PFSK-1 (cell line): ENCODE data around the gene MMP20.

Source experiments
- FOXP2 ChIP-seq: optimal IDR thresholded peaks from 2 replicates; pipeline ENCODE3; 2011; ENCODE audit warnings: borderline replicate concordance, control low read depth, inconsistent platforms; ENCODE audit not compliant: insufficient read depth; ENCODE audit errors: extremely low read length, extremely low read depth
- POLR2AphosphoS5 ChIP-seq: IDR thresholded peaks from 2 replicates; pipeline ENCODE4 v1.6.1; 2012; ENCODE audit warnings: low read depth, mild to moderate bottlenecking, control low read depth, low read length, moderate library complexity
- SIN3A ChIP-seq: IDR thresholded peaks from 2 replicates; pipeline ENCODE4 v1.6.1; 2012; ENCODE audit warnings: mild to moderate bottlenecking, low read length, moderate library complexity, borderline replicate concordance; ENCODE audit not compliant: insufficient read depth
- TAF1 ChIP-seq: IDR thresholded peaks from 2 replicates; pipeline ENCODE4 v1.6.1; 2012; ENCODE audit warnings: low read length, control low read depth, borderline replicate concordance; ENCODE audit not compliant: insufficient read depth
- TF ChIP-seq, protein P1 (sequence below), 2 experiments: IDR thresholded peaks; 2 replicates each; pipeline versions ENCODE4 v1.6.1 to v1.8.0; 2011 to 2012; ENCODE audit warnings: low read depth in 2 of 2, low read length in 2 of 2, control low read depth in 1 of 2, inconsistent platforms in 1 of 2, mild to moderate bottlenecking in 1 of 2, moderate library complexity in 1 of 2; ENCODE audit not compliant: insufficient read depth in 1 of 2

DNA sequence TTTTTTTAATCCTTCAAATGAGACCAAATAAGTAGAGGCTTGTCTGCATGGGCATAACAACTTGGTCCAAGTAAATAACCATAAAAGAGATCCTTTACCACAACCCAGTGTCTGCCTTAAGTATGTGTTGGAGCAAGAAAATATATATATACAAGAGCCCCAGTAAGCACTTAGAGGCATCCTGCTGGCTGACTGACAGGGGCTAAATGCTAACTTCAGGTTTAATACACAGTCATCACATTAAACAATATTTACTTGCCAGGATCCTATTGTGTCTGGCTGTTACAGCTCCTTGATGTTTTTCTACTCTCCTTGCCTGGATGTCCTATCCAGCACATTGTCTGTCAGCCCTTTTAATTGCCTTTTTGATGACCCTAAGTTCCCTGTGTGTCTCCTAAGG, 37.5 kb upstream of the MMP20 start:
- TF ChIP-seq POLR2AphosphoS5, result no peak
- no peak for TF ChIP-seq SIN3A
- TF ChIP-seq TAF1, result no peak
- TF ChIP-seq, protein P1, sequence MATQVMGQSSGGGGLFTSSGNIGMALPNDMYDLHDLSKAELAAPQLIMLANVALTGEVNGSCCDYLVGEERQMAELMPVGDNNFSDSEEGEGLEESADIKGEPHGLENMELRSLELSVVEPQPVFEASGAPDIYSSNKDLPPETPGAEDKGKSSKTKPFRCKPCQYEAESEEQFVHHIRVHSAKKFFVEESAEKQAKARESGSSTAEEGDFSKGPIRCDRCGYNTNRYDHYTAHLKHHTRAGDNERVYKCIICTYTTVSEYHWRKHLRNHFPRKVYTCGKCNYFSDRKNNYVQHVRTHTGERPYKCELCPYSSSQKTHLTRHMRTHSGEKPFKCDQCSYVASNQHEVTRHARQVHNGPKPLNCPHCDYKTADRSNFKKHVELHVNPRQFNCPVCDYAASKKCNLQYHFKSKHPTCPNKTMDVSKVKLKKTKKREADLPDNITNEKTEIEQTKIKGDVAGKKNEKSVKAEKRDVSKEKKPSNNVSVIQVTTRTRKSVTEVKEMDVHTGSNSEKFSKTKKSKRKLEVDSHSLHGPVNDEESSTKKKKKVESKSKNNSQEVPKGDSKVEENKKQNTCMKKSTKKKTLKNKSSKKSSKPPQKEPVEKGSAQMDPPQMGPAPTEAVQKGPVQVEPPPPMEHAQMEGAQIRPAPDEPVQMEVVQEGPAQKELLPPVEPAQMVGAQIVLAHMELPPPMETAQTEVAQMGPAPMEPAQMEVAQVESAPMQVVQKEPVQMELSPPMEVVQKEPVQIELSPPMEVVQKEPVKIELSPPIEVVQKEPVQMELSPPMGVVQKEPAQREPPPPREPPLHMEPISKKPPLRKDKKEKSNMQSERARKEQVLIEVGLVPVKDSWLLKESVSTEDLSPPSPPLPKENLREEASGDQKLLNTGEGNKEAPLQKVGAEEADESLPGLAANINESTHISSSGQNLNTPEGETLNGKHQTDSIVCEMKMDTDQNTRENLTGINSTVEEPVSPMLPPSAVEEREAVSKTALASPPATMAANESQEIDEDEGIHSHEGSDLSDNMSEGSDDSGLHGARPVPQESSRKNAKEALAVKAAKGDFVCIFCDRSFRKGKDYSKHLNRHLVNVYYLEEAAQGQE (IDR thresholded peaks at IDR 0.05; ENCODE audit: insufficient read depth in 1 of 2, low read depth in 2 of 2, low read length in 2 of 2), result no peak
- no peak for TF ChIP-seq FOXP2
